ENCODE results near the gene RPL39L.

GRCh38 chr3:187125319-187126031 lies 13.8 kb downstream of the RPL39L start:
- TF ChIP-seq, protein P1, sequence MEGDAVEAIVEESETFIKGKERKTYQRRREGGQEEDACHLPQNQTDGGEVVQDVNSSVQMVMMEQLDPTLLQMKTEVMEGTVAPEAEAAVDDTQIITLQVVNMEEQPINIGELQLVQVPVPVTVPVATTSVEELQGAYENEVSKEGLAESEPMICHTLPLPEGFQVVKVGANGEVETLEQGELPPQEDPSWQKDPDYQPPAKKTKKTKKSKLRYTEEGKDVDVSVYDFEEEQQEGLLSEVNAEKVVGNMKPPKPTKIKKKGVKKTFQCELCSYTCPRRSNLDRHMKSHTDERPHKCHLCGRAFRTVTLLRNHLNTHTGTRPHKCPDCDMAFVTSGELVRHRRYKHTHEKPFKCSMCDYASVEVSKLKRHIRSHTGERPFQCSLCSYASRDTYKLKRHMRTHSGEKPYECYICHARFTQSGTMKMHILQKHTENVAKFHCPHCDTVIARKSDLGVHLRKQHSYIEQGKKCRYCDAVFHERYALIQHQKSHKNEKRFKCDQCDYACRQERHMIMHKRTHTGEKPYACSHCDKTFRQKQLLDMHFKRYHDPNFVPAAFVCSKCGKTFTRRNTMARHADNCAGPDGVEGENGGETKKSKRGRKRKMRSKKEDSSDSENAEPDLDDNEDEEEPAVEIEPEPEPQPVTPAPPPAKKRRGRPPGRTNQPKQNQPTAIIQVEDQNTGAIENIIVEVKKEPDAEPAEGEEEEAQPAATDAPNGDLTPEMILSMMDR (IDR thresholded peaks at IDR 0.05) = no peak; the same call in 1 of the 2 replicates
- TF ChIP-seq SIN3A (IDR thresholded peaks at IDR 0.05; ENCODE audit: borderline replicate concordance, insufficient read depth, low read depth, low read length) = no peak
- TF ChIP-seq, protein P2, sequence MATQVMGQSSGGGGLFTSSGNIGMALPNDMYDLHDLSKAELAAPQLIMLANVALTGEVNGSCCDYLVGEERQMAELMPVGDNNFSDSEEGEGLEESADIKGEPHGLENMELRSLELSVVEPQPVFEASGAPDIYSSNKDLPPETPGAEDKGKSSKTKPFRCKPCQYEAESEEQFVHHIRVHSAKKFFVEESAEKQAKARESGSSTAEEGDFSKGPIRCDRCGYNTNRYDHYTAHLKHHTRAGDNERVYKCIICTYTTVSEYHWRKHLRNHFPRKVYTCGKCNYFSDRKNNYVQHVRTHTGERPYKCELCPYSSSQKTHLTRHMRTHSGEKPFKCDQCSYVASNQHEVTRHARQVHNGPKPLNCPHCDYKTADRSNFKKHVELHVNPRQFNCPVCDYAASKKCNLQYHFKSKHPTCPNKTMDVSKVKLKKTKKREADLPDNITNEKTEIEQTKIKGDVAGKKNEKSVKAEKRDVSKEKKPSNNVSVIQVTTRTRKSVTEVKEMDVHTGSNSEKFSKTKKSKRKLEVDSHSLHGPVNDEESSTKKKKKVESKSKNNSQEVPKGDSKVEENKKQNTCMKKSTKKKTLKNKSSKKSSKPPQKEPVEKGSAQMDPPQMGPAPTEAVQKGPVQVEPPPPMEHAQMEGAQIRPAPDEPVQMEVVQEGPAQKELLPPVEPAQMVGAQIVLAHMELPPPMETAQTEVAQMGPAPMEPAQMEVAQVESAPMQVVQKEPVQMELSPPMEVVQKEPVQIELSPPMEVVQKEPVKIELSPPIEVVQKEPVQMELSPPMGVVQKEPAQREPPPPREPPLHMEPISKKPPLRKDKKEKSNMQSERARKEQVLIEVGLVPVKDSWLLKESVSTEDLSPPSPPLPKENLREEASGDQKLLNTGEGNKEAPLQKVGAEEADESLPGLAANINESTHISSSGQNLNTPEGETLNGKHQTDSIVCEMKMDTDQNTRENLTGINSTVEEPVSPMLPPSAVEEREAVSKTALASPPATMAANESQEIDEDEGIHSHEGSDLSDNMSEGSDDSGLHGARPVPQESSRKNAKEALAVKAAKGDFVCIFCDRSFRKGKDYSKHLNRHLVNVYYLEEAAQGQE (IDR thresholded peaks at IDR 0.05; ENCODE audit: insufficient read depth in 1 of 2, low read depth in 2 of 2, low read length in 1 of 2) = no peak

All from Panc1 (cell line).